OCI-LY1 (cell line): ENCODE data around the gene LRRC72.
"Not testable (repeated sequence)": the region's sequence is repeated elsewhere in the genome, so short reads cannot be mapped to it uniquely, and the experiment has no call there.

Experiments
- H2AFZ ChIP-seq: fragments of 200-600 bp; sonication (generic), shearing (Covaris generic); 2 replicates; pipeline ENCODE4 v1.6.0; 2014; ENCODE audit warnings: antibody characterized with exemption, mild to moderate bottlenecking, low read length
- H3F3A ChIP-seq: fragments of 200-600 bp; sonication (generic), shearing (Covaris generic); 2 replicates; pipeline ENCODE4 v1.6.0; 2014; ENCODE audit warnings: mild to moderate bottlenecking, antibody characterized with exemption, low read length, moderate library complexity; ENCODE audit not compliant: insufficient read depth
- H3K27ac ChIP-seq: fragments of 200-600 bp; sonication (generic); 2 replicates; pipeline ENCODE4 v1.5.1; 2014; ENCODE audit warnings: low read length, mixed run types, mild to moderate bottlenecking, low read depth; ENCODE audit not compliant: poor library complexity, severe bottlenecking
- H3K27me3 ChIP-seq: fragments of 200-600 bp; sonication (generic); 2 replicates; pipeline ENCODE4 v1.6.0; 2014; ENCODE audit warnings: antibody characterized with exemption, mild to moderate bottlenecking, low read length, moderate library complexity; ENCODE audit not compliant: insufficient read depth
- H3K36me3 ChIP-seq: fragments of 200-600 bp; sonication (generic); 2 replicates; pipeline ENCODE4 v1.6.1; 2014; ENCODE audit warnings: mild to moderate bottlenecking, antibody characterized with exemption, low read length, moderate library complexity, mixed read lengths; ENCODE audit not compliant: insufficient read depth
- H3K4me1 ChIP-seq: fragments of 200-600 bp; sonication (generic); 2 replicates; pipeline ENCODE4 v1.5.1; 2014; ENCODE audit warnings: mild to moderate bottlenecking, low read length, moderate library complexity; ENCODE audit not compliant: insufficient read depth, severe bottlenecking
- H3K4me2 ChIP-seq: fragments of 200-600 bp; sonication (generic), shearing (Covaris generic); 2 replicates; pipeline ENCODE4 v1.6.1; 2014; ENCODE audit warnings: low read length
- H3K4me3 ChIP-seq: fragments of 200-600 bp; sonication (generic); 2 replicates; pipeline ENCODE4 v1.5.1; 2014; ENCODE audit warnings: low read length, low read depth, mild to moderate bottlenecking, mixed read lengths; ENCODE audit not compliant: poor library complexity, severe bottlenecking
- H3K79me2 ChIP-seq: fragments of 200-600 bp; shearing (Covaris generic); 2 replicates; pipeline ENCODE4 v1.6.1; 2016; ENCODE audit warnings: mixed run types, low read length, mixed read lengths; ENCODE audit not compliant: insufficient read depth
- H3K9ac ChIP-seq: fragments of 200-600 bp; sonication (generic), shearing (Covaris generic); 2 replicates; pipeline ENCODE4 v1.6.1; 2014; ENCODE audit warnings: mild to moderate bottlenecking, low read length, mixed read lengths
- H3K9me2 ChIP-seq: fragments of 200-600 bp; sonication (generic), shearing (Covaris generic); 2 replicates; pipeline ENCODE4 v1.6.1; 2014; ENCODE audit warnings: low read depth, mild to moderate bottlenecking, low read length, mixed read lengths
- H3K9me3 ChIP-seq: fragments of 200-600 bp; shearing (Covaris generic); 2 replicates; pipeline ENCODE4 v1.6.1; 2014; ENCODE audit warnings: low read length, mixed read lengths
- H4K20me1 ChIP-seq: fragments of 200-600 bp; sonication (generic), shearing (Covaris generic); 2 replicates; pipeline ENCODE4 v1.6.0; 2016; ENCODE audit warnings: mild to moderate bottlenecking, low read length; ENCODE audit not compliant: insufficient read depth
- EZH2 ChIP-seq: fragments of 200-600 bp; sonication (generic), shearing (Covaris generic); IDR thresholded peaks from 2 replicates; pipeline ENCODE4 v1.8.0; 2017; ENCODE audit warnings: borderline replicate concordance, mixed run types, mild to moderate bottlenecking, antibody characterized with exemption, low read length, moderate library complexity, mixed read lengths
- TF ChIP-seq, protein P1 (sequence below): fragments of 200-600 bp; sonication (generic), shearing (Covaris generic); IDR thresholded peaks from 2 replicates; pipeline ENCODE4 v1.5.1; 2017; ENCODE audit warnings: mild to moderate bottlenecking, antibody characterized with exemption, low read length, moderate library complexity, mixed read lengths

The LRRC72 gene

DNA sequence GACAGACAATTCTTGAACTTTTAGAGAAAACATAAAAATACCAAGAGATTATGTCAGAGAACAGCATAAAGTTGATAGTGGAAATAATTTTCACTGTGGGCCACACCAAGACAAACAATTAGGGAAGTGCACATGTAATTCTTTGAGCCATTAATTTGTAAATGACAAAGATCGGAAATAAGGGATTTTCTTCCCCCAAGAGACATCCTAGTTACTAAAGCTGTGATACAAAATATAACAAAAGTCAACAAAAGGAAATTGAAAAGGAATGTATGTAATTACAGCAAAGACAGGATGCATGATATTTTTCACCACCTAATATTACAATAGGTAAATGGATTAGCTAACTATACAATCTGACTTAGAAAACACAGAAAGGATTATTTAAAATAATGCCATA lies 12.4 kb upstream of the LRRC72 start:
- TF ChIP-seq, protein P1, sequence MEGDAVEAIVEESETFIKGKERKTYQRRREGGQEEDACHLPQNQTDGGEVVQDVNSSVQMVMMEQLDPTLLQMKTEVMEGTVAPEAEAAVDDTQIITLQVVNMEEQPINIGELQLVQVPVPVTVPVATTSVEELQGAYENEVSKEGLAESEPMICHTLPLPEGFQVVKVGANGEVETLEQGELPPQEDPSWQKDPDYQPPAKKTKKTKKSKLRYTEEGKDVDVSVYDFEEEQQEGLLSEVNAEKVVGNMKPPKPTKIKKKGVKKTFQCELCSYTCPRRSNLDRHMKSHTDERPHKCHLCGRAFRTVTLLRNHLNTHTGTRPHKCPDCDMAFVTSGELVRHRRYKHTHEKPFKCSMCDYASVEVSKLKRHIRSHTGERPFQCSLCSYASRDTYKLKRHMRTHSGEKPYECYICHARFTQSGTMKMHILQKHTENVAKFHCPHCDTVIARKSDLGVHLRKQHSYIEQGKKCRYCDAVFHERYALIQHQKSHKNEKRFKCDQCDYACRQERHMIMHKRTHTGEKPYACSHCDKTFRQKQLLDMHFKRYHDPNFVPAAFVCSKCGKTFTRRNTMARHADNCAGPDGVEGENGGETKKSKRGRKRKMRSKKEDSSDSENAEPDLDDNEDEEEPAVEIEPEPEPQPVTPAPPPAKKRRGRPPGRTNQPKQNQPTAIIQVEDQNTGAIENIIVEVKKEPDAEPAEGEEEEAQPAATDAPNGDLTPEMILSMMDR = no peak
- TF ChIP-seq EZH2 = no peak
- Histone ChIP-seq H3K4me3 (no peak overlapping the region), H3K4me1 (no peaks in the 10 kb centered on the region), H3K9ac (no peak overlapping the region), H4K20me1 (no peaks in the 10 kb centered on the region), H3K9me3 (no peaks in the 10 kb centered on the region), H3F3A (no peaks in the 10 kb centered on the region), H3K79me2 (no peaks in the 10 kb centered on the region), H3K36me3 (no peaks in the 10 kb centered on the region), H2AFZ (no peak overlapping the region), H3K27me3 (no peaks in the 10 kb centered on the region), H3K9me2 (no peaks in the 10 kb centered on the region), H3K27ac (no peak overlapping the region), H3K4me2 (no peak overlapping the region)

GRCh38 chr7:16514729-16515128 lies 11.9 kb upstream of the LRRC72 start:
- H3K27me3 ChIP-seq = no peaks in the 10 kb centered on the region
- no peaks in the 10 kb centered on the region for H3F3A ChIP-seq

GRCh38 chr7:16515785-16516685 lies 10.6 kb upstream of the LRRC72 start:
- H3K79me2 ChIP-seq = no peaks in the 10 kb centered on the region

More at GRCh38 chr7:16514729-16515128, 11.9 kb upstream of the LRRC72 start:
- H3K9me2 ChIP-seq = no peaks in the 10 kb centered on the region
- no peak overlapping the region for H3K9ac ChIP-seq
- no peak for TF ChIP-seq EZH2
- TF ChIP-seq, protein P1 = no peak
- H3K4me2 ChIP-seq = no peak overlapping the region
- H3K9me3 ChIP-seq = no peaks in the 10 kb centered on the region
- H3K4me1 ChIP-seq = no peaks in the 10 kb centered on the region
- no peaks in the 10 kb centered on the region for H3K79me2 ChIP-seq
- no peak overlapping the region for H3K4me3 ChIP-seq
- no peak overlapping the region for H3K27ac ChIP-seq
- no peaks in the 10 kb centered on the region for H3K36me3 ChIP-seq
- H4K20me1 ChIP-seq = no peaks in the 10 kb centered on the region
- H2AFZ ChIP-seq = no peak overlapping the region

DNA sequence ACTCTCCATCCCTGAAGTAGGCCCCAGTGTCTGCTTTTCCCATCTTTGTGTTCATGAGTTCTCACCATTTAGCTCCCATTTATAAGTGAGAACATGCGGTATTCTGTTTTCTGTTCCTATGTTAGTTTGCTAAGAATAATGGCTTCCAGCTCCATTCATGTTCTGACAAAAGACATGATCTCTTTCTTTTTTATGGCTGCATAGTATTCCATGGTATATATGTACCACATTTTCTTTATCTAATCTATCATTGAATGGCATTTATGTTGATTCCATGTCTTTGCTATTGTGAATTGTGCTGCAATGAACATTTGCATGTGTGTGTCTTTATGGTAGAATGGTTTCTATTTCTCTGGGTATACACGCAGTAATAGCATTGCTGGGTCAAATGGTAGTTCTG lies 6.6 kb upstream of the LRRC72 start:
- not testable (repeated sequence) for H3K4me1 ChIP-seq, H3K9me3 ChIP-seq, H3K9me2 ChIP-seq, H3K27ac ChIP-seq, H3F3A ChIP-seq, H3K79me2 ChIP-seq, H3K4me3 ChIP-seq, H4K20me1 ChIP-seq, H3K36me3 ChIP-seq, H3K9ac ChIP-seq, H2AFZ ChIP-seq, H3K27me3 ChIP-seq, H3K4me2 ChIP-seq

More at GRCh38 chr7:16515785-16516685, 10.6 kb upstream of the LRRC72 start:
- H3K27ac ChIP-seq = no peak overlapping the region
- TF ChIP-seq EZH2 = no peak
- TF ChIP-seq, protein P1 = no peak
- H3K36me3 ChIP-seq = no peaks in the 10 kb centered on the region
- H3F3A ChIP-seq = no peaks in the 10 kb centered on the region
- H3K4me3 ChIP-seq = no peak overlapping the region
- H3K9ac ChIP-seq = no peak overlapping the region
- no peak overlapping the region for H3K4me2 ChIP-seq
- no peak overlapping the region for H2AFZ ChIP-seq
- H3K27me3 ChIP-seq = no peaks in the 10 kb centered on the region
- H3K9me2 ChIP-seq = no peaks in the 10 kb centered on the region
- no peaks in the 10 kb centered on the region for H4K20me1 ChIP-seq
- H3K9me3 ChIP-seq = no peaks in the 10 kb centered on the region
- H3K4me1 ChIP-seq = no peaks in the 10 kb centered on the region
